GM19467 (cell line): ENCODE measurements around the gene MAMDC4.
"Not testable (repeated sequence)": the region's sequence is repeated elsewhere in the genome, so short reads cannot be mapped to it uniquely, and the experiment has no call there.

Source experiments
- ATAC-seq: cut with Tn5 transposase; IDR thresholded peaks from one replicate; pipeline ENCODE4 v1.9.1; 2021; ENCODE audit warnings: mild to moderate bottlenecking, moderate library complexity; ENCODE audit not compliant: unreplicated experiment

MAMDC4 gene

DNA sequence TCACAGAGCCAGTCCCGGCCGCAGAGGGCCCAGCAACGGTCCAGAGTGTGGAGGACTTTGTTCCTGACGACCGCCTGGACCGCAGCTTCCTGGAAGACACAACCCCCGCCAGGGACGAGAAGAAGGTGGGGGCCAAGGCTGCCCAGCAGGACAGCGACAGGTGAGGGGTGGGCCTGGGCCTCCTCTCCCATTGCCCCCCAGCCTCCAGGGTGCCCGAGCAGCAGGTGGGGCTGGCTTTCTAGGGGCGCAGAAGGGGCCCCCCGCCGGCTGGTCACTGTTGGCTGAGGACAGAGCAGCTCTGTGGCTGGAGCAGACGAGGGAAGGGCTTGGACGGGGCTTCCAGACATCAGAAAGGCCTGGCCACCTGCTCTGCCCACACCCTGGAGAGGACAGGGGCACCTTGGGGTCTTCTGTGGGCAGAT lies 14.3 kb upstream of the MAMDC4 start:
- ATAC-seq = not testable (repeated sequence)

DNA sequence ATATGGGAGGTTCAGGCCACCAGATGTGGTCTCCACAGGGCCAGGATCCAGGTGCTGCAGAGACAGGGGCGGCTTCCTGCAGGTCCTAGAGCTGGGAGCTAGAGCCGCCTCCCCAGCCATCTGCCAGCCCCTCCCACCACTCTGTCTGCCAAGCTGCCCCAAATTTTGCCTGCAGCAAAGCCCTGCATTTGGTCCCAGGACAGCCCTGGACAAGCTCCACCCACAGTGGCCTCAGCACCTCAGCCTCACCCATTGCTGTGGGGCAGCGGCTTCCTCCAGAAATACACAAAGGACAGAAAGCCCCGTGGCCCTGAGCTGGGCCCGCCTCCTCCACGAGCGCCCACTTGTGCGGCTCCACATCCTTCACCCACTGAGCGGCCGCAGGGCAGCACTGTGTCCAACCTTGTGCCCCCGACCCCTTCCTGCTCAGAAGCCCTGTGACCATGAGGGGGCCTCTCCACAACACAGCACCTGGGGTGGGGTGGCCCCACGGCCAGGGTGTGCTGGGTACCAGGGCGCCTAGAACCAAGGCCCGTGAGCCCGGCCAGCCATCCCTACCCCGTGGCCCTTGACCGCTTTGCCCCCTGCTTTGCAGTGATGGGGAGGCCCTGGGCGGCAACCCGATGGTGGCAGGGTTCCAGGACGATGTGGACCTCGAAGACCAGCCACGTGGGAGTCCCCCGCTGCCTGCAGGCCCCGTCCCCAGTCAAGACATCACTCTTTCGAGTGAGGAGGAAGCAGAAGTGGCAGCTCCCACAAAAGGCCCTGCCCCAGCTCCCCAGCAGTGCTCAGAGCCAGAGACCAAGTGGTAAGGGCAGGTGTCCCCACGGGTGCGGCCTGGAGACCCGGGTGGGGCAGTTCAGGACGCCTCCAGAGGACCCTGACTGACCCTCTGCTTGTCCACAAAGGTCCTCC lies 13.6 kb upstream of the MAMDC4 start:
- ATAC-seq = no peak

DNA sequence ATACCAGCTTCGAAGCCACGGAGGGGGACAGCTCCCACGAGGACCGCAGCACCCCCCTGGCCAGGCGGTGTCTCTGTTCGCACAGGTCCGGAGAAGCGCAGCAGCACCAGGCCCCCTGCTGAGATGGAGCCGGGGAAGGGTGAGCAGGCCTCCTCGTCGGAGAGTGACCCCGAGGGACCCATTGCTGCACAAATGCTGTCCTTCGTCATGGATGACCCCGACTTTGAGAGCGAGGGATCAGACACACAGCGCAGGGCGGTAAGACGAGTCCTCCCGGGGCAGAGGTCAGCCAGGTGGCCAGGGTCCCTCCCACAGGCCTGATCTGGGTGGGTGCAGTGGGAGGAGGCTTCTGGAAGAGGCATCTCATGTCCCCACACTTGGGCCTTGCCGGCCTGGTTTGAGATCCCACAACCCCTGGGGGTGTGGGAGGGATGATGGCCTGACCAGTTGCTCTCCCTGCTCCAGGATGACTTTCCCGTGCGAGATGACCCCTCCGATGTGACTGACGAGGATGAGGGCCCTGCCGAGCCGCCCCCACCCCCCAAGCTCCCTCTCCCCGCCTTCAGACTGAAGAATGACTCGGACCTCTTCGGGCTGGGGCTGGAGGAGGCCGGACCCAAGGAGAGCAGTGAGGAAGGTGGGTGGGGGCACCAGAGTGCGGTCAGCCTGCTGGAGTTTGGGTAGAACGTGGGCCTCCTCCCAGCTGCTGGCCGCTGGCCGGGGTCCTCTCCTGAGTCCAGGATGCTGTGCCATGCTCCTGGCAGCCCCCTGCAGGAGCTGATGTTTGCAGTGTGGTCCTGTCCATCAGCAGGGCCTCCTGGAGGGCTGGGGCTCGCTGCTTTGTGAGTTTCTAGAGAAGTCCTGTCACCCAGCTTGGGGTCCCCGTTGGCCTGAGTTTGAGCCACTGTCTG lies 12.7 kb upstream of the MAMDC4 start:
- ATAC-seq = no peak

DNA sequence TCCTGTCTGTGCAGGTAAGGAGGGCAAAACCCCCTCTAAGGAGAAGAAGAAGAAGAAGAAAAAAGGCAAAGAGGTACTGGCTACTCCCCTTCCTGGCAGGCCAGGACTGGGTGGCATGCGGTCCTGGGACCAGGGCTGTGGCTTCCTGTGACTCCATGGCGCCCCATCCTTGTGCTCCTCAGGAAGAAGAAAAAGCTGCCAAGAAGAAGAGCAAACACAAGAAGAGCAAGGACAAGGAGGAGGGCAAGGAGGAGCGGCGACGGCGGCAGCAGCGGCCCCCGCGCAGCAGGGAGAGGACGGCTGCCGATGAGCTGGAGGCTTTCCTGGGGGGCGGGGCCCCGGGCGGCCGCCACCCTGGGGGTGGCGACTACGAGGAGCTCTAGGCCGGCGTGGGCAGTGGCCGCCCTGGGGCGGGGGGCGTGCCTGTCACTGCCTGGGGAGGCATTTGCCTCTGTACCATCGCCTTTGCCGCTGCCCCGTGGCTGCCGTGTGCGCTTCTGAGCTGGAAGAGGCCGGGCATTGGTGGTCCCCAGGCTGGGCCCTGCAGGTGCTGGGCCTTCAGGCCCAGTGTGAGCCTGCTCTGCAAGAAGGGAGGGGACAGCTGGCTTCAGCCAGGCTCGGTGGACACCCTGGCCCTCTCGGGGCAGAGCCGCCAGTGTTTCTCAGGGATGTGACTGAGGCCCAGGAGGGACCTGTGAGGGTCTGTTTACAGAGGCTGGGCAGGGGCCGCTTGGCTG lies 11.8 kb upstream of the MAMDC4 start:
- ATAC-seq = no peak

DNA sequence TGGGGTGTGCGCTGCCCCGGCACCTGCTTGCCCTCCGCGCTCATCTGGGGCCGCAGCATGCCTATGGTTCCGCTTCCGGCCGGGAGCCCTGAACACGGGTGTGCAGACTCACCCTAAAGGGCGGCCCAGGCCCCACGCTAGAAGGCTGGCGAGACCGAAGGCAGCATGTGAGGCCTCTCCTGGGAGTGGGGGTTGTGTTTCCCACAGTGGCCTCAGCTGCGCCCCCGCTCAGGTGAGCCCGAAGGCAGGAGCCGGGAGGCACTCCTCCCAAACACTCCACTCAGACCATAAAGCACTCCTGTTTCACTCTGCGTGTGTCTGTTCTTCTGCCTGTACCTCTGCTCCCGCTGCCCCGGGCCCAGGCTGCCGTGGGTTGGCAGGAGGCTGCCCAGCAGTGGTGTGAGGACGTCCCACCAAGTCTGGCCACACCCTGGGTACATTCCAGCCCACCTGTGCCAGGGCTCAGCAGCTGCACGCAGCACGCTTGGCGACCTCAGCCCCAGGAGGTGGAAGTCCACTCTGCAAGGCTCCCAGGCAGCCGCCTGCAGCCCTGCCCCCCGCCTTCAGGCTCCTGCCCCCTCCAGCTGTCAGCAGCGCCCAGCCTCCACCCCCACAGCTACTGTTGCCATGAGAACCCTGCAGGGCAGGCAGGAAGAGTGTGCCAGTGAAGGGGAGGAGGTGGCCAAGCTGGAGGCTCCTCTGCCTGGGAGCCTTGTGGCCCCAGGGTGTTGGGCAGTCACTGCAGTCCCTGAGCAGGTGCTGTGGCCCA lies 11.1 kb upstream of the MAMDC4 start:
- ATAC-seq = no peak

DNA sequence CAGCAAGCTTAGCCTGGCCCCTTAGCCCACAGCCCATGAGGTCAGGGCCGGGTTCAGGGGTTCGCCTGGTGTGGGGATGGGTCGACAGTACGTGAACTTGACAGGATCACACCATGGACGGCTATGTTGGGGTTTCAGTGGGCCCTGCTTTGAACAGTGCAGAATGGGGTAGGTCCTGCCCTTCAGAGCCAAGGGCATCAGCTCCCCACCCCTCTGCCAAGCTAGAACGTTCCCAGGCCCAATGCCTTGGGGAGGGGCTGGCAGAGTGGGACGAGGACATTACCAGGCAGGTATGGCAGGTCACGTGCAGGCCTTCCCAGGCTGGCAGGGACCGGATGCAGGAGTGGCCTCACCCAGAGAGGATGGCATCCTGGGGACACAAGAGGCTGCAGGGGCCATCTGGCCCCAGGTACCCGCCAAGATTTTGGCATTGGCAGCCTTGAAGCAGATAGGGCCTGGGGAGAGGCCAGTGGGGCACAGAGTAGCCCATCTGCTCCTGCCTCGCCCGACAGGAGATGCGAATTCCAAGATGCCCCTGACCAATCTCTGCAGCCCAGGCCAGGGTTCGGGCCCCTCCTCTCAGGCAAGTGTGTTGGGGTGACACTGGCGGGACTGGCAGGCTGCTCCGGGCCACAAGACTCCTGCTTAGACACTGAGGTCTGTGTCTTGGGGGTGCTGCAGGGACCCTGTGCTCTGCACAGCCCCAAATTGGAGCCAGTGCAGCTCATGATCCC lies 10.3 kb upstream of the MAMDC4 start:
- ATAC-seq = not testable (repeated sequence)

DNA sequence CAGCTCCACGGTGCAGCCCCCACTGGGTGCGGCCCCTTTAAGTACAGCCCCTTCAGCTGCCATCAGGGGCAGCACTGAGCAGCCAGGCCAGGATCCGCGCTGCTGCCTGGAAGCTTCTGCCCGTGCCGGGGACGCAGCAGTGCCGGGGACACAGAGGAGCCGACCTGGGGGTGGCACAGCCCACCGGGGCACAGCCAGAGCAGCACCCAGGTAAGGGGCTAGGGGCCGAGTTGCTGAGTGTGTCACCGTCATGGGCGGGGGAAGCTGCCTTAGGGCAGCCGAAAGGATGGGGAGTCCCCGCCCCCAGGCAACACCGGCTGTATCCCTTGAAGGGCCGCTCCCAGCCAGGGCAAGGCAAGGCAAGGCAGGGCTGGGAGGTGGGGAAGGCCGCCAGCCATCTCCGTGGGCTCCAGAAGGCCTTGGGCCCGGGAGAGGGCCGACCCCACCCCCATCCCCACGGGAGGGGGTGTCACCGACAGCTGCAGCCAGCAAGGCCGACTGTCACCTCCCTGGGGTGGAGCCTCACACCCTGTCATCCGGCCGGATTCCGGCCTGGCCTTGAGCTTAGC lies 9.7 kb upstream of the MAMDC4 start, which contains the start of gene AJM1:
TSS of gene AJM1 (plus strand) at position 99 of the 569 bp plus-strand sequence. CDS start 1,937 bp downstream, outside the sequence.
- not testable (repeated sequence) for ATAC-seq

DNA sequence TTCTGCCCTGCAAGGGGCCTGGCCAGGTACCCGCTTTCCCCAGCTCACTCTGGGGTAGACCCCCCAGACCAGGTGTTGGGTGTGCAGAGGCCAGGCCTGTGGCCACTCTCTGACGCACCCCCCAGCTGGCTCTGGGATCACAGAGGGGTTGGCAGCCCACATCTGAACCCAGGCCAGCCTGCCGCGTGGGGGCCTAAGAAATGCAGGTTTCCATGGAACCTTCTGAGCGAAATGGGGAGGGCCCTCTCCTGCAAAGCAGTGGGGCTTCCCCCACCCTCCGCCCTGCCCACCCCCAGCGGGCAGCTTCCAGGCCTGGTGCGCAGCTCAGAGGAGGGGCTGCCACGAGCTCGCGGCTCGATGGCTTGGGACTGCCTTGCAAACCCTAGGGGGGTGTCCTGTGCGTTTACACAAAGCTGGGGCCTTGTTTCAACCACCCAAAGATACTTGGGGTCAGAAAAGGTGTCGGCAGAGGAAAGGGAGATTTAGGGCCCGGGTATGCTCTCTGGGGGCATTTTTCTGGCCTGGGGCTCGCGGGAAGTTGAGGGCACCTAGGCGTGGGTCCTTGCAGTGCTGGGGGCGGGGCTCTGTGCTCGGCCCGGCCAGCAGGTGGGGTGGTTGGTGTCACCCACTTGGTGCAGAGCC lies 8.9 kb upstream of the MAMDC4 start:
- ATAC-seq = not testable (repeated sequence)

DNA sequence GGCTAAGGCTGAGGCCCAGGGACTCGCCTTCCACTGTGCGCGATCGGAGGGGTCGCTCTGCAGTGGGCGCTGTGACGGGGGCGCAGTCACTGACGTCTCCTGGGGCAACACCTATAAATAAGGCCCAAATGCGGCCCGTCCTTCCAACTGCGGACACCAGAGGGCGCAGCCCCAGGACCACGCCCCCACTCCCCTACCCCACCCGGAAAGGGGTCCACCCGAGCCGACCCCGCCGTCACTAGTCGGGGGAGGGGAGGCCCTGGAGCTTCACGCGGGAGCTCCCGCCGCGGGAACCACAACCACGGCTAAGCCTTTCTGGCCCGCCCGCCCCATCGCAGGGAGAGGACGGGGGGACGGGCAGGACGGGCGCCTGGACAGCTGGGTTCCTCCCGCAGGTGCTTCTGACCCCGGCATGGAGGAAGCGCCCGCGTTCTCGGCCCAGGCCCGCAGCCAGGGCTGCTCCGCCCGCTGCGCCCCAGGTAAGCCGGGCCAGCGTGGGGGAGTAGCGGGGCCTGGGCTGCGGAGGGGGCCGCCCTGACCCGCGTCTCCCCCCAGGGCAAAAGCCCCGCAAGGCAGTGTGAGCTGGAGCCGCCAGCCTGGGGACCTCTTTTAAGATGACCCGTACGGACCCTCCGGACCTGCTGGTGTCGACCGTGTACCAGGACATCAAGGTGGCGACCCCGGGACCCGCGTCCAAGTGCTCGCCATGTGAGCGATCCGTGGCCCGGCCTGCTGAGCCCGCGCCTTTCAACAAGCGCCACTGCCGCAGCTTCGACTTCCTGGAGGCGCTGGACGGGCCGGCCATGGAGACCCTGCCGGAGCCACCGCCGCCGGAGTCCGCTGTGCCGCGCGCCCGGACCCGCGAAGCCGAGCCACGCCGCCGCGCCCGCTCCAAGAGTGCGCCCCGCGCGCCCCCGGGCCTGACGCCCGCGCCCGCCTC lies 8.1 kb upstream of the MAMDC4 start:
- not testable (repeated sequence) for ATAC-seq

DNA sequence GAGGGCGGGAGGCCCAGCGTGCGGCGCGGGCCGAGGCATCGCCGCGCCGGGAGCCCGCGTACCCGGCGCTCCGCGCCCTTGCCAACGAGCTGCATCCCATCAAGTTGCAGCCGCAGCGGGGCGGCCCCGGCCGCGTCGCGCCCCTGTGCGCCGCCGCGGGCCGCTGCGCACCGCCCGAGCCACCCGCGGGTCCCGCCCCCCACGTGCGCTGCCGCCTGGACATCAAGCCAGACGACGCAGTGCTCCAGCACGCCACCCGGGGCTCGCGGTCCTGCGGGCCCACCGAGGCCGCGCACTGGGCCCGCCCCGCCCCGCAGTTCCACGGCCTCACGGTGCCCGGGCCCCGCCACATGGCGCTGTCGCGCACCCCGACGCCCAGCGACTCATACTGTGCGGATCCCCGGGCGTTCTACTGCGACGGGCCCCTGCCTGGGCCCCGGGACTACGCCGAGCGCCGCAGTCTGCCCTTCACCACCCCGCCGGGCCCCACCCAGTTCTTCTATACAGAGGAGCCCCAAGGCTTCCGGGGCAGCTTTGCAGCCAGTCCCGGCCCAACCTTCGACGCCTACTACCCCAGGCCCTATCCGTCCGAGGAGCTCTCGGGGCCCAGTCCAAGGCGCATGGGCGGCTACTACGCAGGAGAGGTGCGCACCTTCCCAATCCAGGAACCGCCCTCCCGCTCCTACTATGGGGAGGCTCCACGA lies 7.2 kb upstream of the MAMDC4 start:
- no peak for ATAC-seq

DNA sequence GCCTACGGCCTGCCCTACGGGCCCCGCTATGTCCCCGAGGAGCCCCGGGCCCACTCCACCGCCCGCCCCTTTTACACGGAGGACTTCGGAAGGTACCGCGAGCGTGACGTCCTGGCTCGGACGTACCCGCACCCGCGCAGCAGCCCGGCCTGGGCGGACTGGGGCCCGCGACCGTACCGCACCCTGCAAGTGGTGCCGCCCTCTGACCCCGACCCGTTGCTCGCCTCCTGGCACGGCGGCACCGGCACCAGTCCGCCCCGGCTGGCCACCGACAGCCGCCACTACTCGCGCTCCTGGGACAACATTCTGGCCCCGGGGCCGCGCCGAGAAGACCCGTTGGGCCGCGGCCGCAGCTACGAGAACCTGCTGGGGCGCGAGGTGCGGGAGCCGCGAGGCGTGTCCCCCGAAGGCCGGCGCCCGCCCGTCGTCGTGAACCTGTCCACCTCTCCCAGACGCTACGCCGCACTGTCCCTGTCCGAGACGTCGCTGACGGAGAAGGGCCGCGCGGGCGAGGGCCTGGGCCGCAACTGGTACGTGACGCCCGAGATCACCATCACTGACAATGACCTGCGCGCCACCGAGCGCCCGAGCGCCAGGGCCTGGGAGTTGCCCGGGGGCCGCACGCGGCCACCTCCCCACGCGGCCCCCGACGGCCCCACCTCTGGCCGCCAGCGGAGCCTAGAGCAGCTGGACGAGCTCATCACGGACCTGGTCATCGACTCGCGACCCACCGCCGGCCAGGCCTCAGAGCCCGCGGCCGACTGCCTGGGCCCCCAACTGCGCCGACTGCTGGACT lies 6.5 kb upstream of the MAMDC4 start:
- ATAC-seq = no peak

DNA sequence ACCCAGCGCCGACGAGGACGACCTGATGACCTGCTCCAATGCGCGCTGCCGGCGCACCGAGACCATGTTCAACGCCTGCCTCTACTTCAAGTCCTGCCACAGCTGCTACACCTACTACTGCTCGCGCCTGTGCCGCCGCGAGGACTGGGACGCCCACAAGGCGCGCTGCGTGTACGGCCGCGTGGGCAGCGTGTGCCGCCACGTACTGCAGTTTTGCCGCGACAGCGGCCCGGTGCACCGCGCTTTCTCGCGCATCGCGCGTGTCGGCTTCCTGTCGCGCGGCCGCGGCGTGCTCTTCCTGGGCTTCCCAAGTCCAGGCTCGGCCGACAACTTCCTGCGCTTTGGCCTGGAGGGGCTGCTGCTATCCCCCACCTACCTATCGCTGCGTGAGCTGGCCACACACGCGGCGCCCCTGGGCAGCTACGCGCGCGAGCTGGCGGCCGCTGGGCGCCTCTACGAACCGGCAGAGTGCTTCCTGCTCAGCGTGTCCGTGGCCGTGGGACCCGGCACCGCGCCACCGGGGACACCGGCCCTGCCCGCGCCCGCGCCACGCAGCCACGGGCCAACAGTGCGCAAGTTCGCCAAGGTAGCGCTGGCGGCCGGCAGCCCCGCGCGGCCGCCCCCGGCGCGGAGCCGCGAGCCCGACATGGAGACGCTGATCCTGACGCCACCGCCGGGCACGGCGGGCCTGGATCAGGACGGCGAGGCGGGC lies 5.6 kb upstream of the MAMDC4 start:
- no peak for ATAC-seq

DNA sequence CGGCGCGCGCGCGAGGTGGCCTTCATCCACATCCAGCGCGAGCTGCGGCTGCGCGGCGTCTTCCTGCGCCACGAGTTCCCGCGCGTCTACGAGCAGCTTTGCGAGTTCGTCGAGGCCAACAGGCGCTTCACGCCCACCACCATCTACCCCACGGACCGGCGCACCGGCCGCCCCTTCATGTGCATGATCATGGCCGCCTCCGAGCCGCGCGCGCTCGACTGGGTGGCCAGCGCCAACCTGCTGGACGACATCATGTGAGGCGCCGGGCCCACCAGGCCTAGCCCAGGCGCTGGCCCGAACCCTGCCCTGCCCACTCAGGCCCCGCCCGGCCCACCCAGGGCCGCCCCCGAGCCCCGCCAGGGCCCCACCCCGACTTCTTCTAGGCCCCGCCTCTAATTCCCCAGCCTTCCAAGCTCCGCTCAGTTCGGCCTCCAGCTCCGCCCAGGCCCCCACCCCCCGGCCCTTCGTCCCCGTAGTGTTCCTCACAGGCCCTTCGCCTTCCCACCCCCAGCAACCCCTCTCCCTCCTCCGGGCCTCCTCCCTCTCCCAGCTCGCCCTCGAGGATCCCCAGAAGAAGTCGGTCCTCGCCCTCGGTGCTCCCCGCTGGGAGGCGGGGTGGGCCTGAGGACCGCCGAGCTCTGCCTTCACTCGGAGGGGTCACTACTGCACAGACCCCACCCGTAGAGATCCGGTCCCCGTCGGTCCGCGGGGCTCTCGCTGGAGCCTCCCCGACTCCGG lies 4.9 kb upstream of the MAMDC4 start:
- ATAC-seq = no peak

DNA sequence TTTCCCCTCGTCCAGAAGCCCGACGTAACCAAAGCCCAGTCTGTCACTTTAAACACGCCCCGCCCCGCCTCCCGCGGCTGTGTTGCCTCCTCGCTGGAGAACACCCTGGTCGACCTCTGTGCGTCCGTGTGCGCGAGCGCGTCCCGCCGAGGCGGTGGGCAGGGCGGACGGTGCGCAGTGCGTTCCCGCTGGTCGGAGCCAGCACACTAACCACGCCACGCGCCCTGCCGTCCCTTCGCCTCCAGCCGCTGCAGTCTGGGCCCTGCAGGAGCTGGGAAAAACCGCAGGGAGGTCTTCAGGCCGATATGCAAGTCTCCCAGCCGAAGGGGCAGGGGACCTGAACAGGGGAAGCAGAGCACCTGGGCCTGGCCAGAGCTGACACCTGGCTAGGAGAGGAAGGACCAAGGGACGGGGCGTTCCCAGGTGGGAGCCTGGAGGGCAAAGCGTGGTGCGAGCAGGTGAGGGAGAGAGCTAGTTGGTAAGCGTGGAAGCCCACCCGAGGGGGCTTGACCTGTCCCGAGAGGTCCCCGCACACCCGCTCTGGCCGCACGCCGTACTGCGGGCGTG lies 4.2 kb upstream of the MAMDC4 start:
- ATAC-seq = no peak
